Erythroblast (primary cell): ENCODE data around the gene NKX6-2.

ENCODE experiments used
- DNase-seq, 2 experiments: peaks; one replicate each; lab custom pipeline; 2025; lab: John Stamatoyannopoulos, UW
- GATA1 ChIP-seq: IDR thresholded peaks from 2 replicates; pipeline ENCODE4 v1.6.1; 2011; ENCODE audit warnings: low read depth, mild to moderate bottlenecking, control low read depth, low read length, moderate library complexity
- POLR2A ChIP-seq: IDR thresholded peaks from 2 replicates; pipeline ENCODE4 v1.6.1; 2011; ENCODE audit warnings: mild to moderate bottlenecking, low read length

The NKX6-2 gene

GRCh38 chr10:132785723-132786475, at the start of gene NKX6-2:
NKX6-2 (minus strand) TSS chr10:132786147; CDS start chr10:132785948, 199 bp downstream.
- DNase-seq, result no peak
- TF ChIP-seq POLR2A, result no peak
- no peak for TF ChIP-seq GATA1

DNA sequence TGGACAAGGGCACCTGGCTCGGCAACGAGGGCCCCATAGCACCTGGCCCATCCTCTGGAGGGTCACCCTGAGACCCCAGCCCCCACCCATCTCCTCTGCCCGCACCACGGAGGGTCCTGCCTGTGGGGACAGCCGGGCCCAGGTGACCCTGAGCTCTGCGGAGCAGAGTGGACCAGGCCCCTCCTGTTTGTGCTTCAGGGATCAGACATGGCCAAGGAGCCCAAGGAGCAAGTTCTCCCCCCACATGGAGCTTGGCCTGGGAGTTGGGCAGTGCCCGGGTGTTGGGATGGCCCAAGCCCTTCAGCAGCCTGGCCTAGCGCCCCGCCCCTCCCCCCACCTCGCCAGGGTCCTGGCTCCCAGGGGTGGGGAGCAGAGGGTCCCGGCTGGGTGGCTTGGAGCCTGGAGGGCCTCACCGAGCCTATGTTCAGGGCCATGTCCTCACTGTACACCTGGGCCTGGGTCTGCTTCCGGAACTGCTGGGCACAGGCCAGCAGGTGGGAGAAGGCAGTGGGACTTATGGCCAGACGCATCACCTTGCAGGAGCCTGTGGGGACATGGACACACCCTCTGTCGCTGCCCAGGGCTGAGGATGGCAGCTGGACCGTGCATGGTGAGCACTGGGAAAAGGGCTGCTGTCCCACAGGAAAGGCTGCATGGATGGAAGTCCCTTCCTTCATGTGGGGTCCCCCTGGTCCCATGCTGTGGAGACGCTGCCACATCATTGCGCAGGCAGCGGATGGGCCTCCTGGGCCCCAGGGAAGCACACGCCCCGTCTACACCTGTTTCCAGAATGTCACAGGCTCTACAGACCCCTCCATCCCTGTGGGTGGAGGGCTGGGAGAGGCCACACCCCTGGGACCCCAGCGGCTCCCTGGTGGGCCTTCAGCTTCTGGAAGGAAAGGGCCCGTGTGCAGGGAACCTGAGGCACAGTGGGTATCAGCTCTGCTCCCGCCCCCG, 49.2 kb upstream of the NKX6-2 start:
- no peak for TF ChIP-seq POLR2A
- TF ChIP-seq GATA1, result no peak
- DNase-seq, result no peak

DNA sequence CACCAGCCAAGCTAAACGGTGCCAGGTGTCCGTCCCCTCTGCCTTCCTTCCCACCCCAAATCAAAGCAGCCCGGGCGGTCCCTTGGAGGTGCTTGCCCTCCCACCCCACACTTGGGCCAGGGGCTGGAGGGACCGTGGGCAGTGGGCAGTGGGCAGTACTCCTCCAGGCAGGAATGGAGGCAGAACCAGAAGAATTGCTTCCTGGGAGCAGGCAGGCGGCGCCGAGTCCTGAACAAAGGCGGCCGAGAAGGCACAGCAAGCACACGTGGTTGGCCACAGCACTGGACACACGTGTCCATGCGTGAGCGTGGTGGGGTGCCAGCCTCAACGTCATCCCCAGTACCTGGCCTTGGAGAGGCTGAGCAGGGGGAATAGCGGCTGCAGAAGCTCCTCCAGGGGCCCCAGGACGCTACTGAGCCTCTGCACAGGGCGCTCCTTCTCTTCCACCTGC, 48.4 kb upstream of the NKX6-2 start:
- DNase-seq, result no peak
- no peak for TF ChIP-seq POLR2A
- TF ChIP-seq GATA1, result no peak

DNA sequence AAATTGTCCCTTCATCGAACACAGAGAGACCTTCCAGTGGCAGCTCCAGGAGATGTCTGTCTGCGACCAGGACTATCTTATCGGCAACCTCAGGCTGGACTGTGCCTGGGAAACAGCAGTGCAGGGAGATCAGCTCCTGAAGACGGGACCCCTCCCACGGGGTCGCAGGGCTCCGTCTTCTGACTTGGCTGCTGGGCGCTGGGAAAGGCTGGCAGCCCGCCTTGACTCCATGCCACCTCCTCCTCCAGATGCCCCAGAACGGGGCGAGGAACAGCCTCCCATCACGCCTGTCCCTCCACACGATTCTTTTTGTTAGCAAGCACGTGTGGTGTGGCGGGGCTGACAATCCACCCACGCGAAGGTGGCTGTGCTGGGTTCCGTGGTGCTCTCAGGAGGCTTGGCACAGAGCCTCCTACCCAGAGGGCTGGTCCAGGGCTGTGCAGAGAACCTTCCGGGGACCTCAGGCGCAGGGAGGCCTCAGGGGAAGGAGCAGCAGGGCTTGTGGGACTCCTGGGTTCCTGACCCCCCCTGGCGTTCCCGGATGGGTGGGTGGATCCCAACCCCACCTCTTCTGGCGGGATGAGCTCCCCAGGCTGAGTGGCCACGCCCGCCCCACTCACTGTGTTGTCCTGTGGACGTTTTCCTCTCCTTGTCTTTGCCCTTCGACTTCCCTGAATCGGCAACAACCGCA, 47.6 kb upstream of the NKX6-2 start:
- no peak for DNase-seq
- TF ChIP-seq POLR2A, result no peak
- no peak for TF ChIP-seq GATA1

GRCh38 chr10:132832186-132832969, 46.4 kb upstream of the NKX6-2 start:
- no peak for DNase-seq
- TF ChIP-seq POLR2A, result no peak
- no peak for TF ChIP-seq GATA1

DNA sequence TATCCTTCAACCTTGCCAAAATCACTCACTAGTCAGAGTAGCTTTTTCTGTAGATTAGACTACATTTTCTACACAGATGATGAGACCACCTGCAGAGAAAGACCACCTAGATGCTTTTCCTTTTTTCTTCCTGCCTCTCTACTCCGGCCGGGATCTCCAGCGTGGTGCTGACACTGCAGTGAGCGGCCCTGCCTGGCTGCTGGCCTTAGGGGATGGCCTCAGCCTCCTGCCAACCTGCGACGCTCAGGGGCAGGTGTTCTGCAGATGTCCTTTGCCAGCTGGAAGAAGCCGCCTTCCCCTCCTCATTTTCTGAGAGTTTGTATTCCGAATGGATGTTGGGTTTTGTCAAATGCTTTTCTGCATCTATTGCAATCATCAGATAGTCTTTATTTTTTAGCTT, 43.5 kb upstream of the NKX6-2 start:
- DNase-seq, result no peak
- TF ChIP-seq POLR2A, result no peak
- TF ChIP-seq GATA1, result no peak

DNA sequence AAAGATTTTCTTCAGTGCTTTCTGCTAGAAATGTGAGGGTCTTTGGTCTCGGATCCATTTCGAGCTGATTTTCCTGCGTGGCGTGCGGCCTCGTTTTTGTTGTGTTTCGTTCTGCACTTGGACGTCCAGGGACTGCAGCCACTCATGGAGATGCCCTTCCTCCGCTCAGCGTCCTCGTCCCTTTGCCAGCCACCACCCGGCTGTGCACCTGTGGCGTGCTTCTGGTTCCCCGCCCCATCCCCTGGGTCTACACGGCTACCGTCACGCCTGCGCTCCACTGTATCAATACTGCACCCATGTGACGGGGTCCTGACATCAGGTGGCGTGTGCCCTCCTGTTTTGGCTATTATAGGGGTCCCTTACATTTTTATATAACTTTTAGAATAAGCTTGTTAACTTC, 42.7 kb upstream of the NKX6-2 start:
- TF ChIP-seq GATA1, result no peak
- no peak for TF ChIP-seq POLR2A
- DNase-seq, result no peak

GRCh38 chr10:132827861-132828539, 42.1 kb upstream of the NKX6-2 start:
- no peak for DNase-seq
- TF ChIP-seq GATA1 (no peak), POLR2A (no peak)

DNA sequence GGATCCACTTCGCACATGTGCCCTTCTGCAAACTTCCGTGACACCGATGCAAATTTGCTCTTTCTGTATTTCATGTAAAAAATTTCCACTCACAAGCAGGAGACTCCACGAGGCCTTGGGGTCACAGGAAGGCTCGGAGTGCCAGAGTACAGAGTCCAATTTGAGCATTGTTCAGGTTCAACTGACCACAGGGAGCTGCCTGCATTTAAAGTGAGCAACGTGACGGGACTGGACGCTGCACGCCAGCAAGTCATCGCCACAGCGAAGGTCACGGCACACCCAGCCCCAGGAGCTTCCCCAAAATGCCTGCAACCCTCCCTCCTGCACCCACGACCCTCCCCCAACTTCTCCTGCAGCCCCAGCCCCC, 41.5 kb upstream of the NKX6-2 start:
- no peak for TF ChIP-seq GATA1
- TF ChIP-seq POLR2A, result no peak
- no peak for DNase-seq

DNA sequence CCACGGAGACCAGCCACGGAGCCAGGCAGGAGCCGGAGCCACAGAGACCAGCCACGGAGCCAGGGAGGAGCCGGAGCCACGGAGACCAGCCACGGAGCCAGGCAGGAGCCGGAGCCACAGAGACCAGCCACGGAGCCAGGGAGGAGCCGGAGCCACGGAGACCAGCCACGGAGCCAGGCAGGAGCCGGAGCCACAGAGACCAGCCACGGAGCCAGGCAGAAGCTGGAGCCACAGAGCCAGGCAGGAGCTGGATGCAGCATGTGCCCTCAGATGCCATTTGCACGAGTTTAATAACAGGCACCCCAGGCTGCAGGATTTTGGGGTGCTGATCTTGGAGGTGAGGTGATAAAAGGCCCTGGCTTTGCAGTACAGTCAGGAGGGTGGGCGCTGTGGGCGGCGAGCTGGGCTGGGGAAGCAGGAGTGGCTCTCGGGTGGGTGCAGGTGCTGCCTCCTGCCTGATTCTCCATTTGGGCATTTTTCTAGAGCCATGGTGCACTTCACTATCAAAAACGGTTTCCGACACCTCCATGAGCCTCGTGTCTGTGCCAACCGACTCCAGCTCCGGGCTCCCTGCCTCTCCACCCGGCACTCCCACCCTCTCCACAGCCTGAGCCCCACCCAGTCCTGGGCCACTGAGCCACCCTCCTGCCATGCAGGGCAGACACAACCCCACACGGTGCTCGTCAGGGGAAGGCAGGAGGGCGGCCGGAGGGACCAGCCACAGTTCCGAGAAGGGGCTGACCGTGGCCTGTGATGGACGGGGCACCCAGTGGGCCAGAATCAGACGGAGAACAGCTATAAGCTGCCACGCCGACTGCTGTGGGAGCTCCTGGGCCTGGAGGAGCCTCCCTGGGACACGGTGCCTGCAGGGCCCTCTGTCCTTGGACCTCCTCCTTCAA, 40.8 kb upstream of the NKX6-2 start:
- TF ChIP-seq GATA1, result no peak
- no peak for TF ChIP-seq POLR2A

DNA sequence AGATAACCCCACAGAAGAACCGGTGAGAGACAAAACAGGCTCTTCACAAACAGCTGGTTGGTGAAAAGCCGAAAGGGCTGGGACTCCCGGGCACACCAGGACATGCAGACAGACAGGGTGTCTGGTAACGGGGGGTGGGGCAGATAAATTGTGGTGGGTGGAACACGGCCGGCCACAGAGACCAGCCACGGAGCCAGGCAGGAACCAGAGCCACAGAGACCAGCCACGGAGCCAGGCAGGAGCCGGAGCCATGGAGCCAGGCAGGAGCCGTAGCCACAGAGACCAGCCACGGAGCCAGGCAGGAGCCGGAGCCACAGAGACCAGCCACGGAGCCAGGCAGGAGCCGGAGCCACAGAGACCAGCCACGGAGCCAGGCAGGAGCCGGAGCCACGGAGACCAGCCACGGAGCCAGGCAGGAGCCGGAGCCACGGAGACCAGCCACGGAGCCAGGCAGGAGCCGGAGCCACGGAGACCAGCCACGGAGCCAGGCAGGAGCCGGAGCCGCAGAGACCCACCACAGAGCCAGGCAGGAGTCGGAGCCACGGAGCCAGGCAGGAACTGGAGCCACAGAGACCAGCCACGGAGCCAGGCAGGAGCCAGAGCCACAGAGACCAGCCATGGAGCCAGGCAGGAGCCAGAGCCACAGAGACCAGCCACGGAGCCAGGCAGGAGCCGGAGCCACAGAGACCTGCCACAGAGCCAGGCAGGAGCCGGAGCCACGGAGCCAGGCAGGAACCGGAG, 40.0 kb upstream of the NKX6-2 start:
- peak in 1 of 2 experiments; percentile 15 for DNase-seq

More for the DNA sequence above, 40.8 kb upstream of the NKX6-2 start:
- no peak for DNase-seq

- TF ChIP-seq POLR2A, result no peak
- no peak for TF ChIP-seq GATA1
- no peak for DNase-seq
These were observed 34.1 kb upstream of the NKX6-2 start for GRCh38 chr10:132820056-132820455.
